ENCODE results near the gene SYNCRIP. TPM values are rescaled to one million over a fixed set of nuclear protein-coding genes. Genes with fewer than 3 reads are reported as not detected.

The SYNCRIP gene
- total and polyA plus RNA-seq, 2 of the 13 experiments (the other 11 are each of a cell fraction or from before 2014, with no cell fraction given): 8.1 to 112 TPM

- TF ChIP-seq ZSCAN30 (CRISPR knock-in tag; IDR thresholded peaks at IDR 0.05): peak; percentile 83
- peak; percentile 45; the same call in 1 of the 2 replicates for TF ChIP-seq ZNF20 (CRISPR knock-in tag; IDR thresholded peaks at IDR 0.05)
- TF ChIP-seq DDIT3 (CRISPR knock-in tag; IDR thresholded peaks at IDR 0.05): no peak
- no peak for TF ChIP-seq PRPF4 (IDR thresholded peaks at IDR 0.05; ENCODE audit: low read depth, low read length, poor library complexity, severe bottlenecking)
- no peak for TF ChIP-seq TEAD3 (CRISPR knock-in tag; optimal IDR thresholded peaks at IDR 0.05; ENCODE audit: borderline replicate concordance)
- TF ChIP-seq KAT8 (CRISPR knock-in tag; IDR thresholded peaks at IDR 0.05): peak; percentile 79; the same call in 1 of the 2 replicates
- TF ChIP-seq MZF1 (CRISPR knock-in tag; IDR thresholded peaks at IDR 0.05; ENCODE audit: borderline replicate concordance): no peak; the same call in 1 of the 2 replicates
- TF ChIP-seq SOX5 (CRISPR knock-in tag; IDR thresholded peaks at IDR 0.05; ENCODE audit: borderline replicate concordance): peak; percentile 67; the same call in 1 of the 2 replicates
- TF ChIP-seq ZBTB20 (CRISPR knock-in tag; IDR thresholded peaks at IDR 0.05; ENCODE audit: borderline replicate concordance, low read depth): no peak; the same call in 1 of the 2 replicates
- peak; percentile 63; the same call in 1 of the 2 replicates for TF ChIP-seq ZNF276 (CRISPR knock-in tag; IDR thresholded peaks at IDR 0.05; ENCODE audit: low read depth)
- TF ChIP-seq AHR (CRISPR knock-in tag; IDR thresholded peaks at IDR 0.05): peak; percentile 32
- peak; percentile 55; the same call in 1 of the 2 replicates for TF ChIP-seq ZKSCAN8 (CRISPR knock-in tag; IDR thresholded peaks at IDR 0.05; ENCODE audit: borderline replicate concordance)
- TF ChIP-seq DMTF1 (CRISPR knock-in tag; IDR thresholded peaks at IDR 0.05): peak; percentile 89; the same call in 1 of the 2 replicates
- TF ChIP-seq GZF1 (CRISPR knock-in tag; IDR thresholded peaks at IDR 0.05): no peak
- peak; percentile 85 for TF ChIP-seq ZNF335 (CRISPR knock-in tag; IDR thresholded peaks at IDR 0.05)
- TF ChIP-seq SIN3A (IDR thresholded peaks at IDR 0.05; ENCODE audit: borderline replicate concordance, low read depth, low read length): peak; percentile 97
- no peak; the same call in 1 of the 2 replicates for TF ChIP-seq MYPOP (CRISPR knock-in tag; IDR thresholded peaks at IDR 0.05)
- TF ChIP-seq CEBPG (CRISPR knock-in tag; IDR thresholded peaks at IDR 0.05): no peak; the same call in 1 of the 2 replicates
- TF ChIP-seq NFRKB (IDR thresholded peaks at IDR 0.05): no peak
- peak; percentile 77; the same call in 1 of the 2 replicates for TF ChIP-seq ZNF232 (CRISPR knock-in tag; IDR thresholded peaks at IDR 0.05; ENCODE audit: borderline replicate concordance)
- peak; percentile 31; the same call in 1 of the 2 replicates for TF ChIP-seq PHF21A (CRISPR knock-in tag; IDR thresholded peaks at IDR 0.05)
- no peak for TF ChIP-seq PCBP1 (IDR thresholded peaks at IDR 0.05; ENCODE audit: borderline replicate concordance, low read depth, low read length)
- peak; percentile 87; the same call in 1 of the 2 replicates for TF ChIP-seq ZBTB44 (CRISPR knock-in tag; IDR thresholded peaks at IDR 0.05)
Observed at GRCh38 chr6:85678602-85679444, 36.1 kb upstream of the SYNCRIP start (continued).

Data from HepG2 (cell line).